Activated B cell treated with CpG ODN at 0.5 μM for 24 hours (primary cell): ENCODE measurements around the gene ZNF541. TPM values are rescaled to one million over a fixed set of nuclear protein-coding genes. Genes with fewer than 3 reads are reported as not detected.

Experiments used
- ATAC-seq: fragments of 200-7000 bp; cut with Tn5 transposase; one replicate; pipeline ENCODE4 v1.10.0; 2021; ENCODE audit warnings: low read depth, mild to moderate bottlenecking, moderate library complexity
- CTCF ChIA-PET: fragments of 350-600 bp; sonication (Branson Sonifier 250); formaldehyde crosslinking; loops from one replicate; lab custom pipeline; 2021; ENCODE audit warnings: antibody characterized with exemption; lab: Charles Lee
- POLR2A ChIA-PET: fragments of 350-600 bp; sonication (Branson Sonifier 250); formaldehyde crosslinking; loops from one replicate; lab custom pipeline; 2021; ENCODE audit warnings: antibody characterized with exemption; lab: Charles Lee
- DNase-seq: peaks from one replicate; pipeline ENCODE4 v3.0.0; 2022
- H3K27ac Mint-ChIP-seq: one replicate; pipeline ENCODE4 v1.8.0; 2020; ENCODE audit warnings: mixed read lengths
- H3K27me3 Mint-ChIP-seq: one replicate; pipeline ENCODE4 v1.8.0; 2021; ENCODE audit warnings: mixed read lengths
- H3K36me3 Mint-ChIP-seq: one replicate; pipeline ENCODE4 v1.8.0; 2021; ENCODE audit warnings: low read depth, mixed read lengths
- H3K4me1 Mint-ChIP-seq: one replicate; pipeline ENCODE4 v1.8.0; 2021; ENCODE audit warnings: mixed read lengths
- H3K4me3 Mint-ChIP-seq: one replicate; pipeline ENCODE4 v1.8.0; 2020; ENCODE audit warnings: mild to moderate bottlenecking, mixed read lengths
- H3K9me3 Mint-ChIP-seq: one replicate; pipeline ENCODE4 v1.8.0; 2020; ENCODE audit warnings: mixed read lengths
- CTCF ChIP-seq: fragments of 200-600 bp; IDR thresholded peaks from one replicate; pipeline ENCODE4 v1.8.0; 2022; ENCODE audit warnings: antibody characterized with exemption, mild to moderate bottlenecking
- intact Hi-C: fragments of 100-400 bp; cut with micrococcal nuclease; formaldehyde crosslinking; loops from one replicate; pipeline ENCODE4 v1.15.1; 2024
- total RNA-seq: library from RNA; stranded (reverse); gene quantifications from 2 replicates; pipeline ENCODE4 v1.2.3, GENCODE V29; 2022

The ZNF541 gene
- total RNA-seq, 1 donor from 2014 or later = not detected

- intact Hi-C loops = no loop called here
- Mint-ChIP-seq H3K36me3 (no peaks in the 10 kb centered on the region), H3K27me3 (peaks cover 31% of the 10 kb centered on the region), H3K4me3 (no peak overlapping the region), H3K4me1 (no peaks in the 10 kb centered on the region), H3K9me3 (peaks cover 3% of the 10 kb centered on the region), H3K27ac (no peak overlapping the region)
- POLR2A ChIA-PET = interaction anchor here (0.6 kb wide), 1 partner anchor 210 kb away, joined by 4 read pairs; the partner anchor contains the start of gene NOP53
- TF ChIP-seq CTCF = no peak
- ATAC-seq (no peak), DNase-seq (no peak)
- CTCF ChIA-PET = no interaction called here
These were observed 38.3 kb downstream of the ZNF541 start for GRCh38 chr19:47534628-47535027.

GRCh38 chr19:47531640-47532387 is 41.1 kb downstream of the ZNF541 start:
- no peak for DNase-seq
- CTCF ChIA-PET = interaction anchor here (1.2 kb wide), 1 partner anchor 29 kb away, joined by 3 read pairs; no protein-coding TSS in a partner anchor
- POLR2A ChIA-PET = no interaction called here
- Mint-ChIP-seq H3K27me3 (peaks cover 23% of the 10 kb centered on the region), H3K36me3 (no peaks in the 10 kb centered on the region), H3K4me1 (no peaks in the 10 kb centered on the region), H3K4me3 (no peak overlapping the region), H3K9me3 (peaks cover 4% of the 10 kb centered on the region), H3K27ac (no peak overlapping the region)
- intact Hi-C loops = no loop called here
- no peak for ATAC-seq
- no peak for TF ChIP-seq CTCF

- POLR2A ChIA-PET = no interaction called here
- no peak for TF ChIP-seq CTCF
- Mint-ChIP-seq H3K4me1 (no peaks in the 10 kb centered on the region), H3K9me3 (peaks cover 4% of the 10 kb centered on the region), H3K4me3 (no peak overlapping the region), H3K27me3 (peaks cover 31% of the 10 kb centered on the region), H3K27ac (no peak overlapping the region), H3K36me3 (no peaks in the 10 kb centered on the region)
- no peak for ATAC-seq
- CTCF ChIA-PET = no interaction called here
- intact Hi-C loops = no loop called here
- no peak for DNase-seq
These were observed 43.8 kb downstream of the ZNF541 start for GRCh38 chr19:47529018-47529742.

GRCh38 chr19:47526798-47527197 is 46.1 kb downstream of the ZNF541 start:
- Mint-ChIP-seq H3K4me3 (no peak overlapping the region), H3K36me3 (no peaks in the 10 kb centered on the region), H3K27ac (no peak overlapping the region), H3K9me3 (peaks cover 4% of the 10 kb centered on the region), H3K4me1 (peaks cover 5% of the 10 kb centered on the region), H3K27me3 (peaks cover 33% of the 10 kb centered on the region)
- POLR2A ChIA-PET = no interaction called here
- intact Hi-C loops = no loop called here
- DNase-seq = no peak
- no peak for TF ChIP-seq CTCF
- CTCF ChIA-PET = no interaction called here
- no peak for ATAC-seq

GRCh38 chr19:47523473-47523872 is 49.5 kb downstream of the ZNF541 start:
- Mint-ChIP-seq H3K4me3 (no peak overlapping the region), H3K9me3 (peaks cover 4% of the 10 kb centered on the region), H3K27me3 (peaks cover 38% of the 10 kb centered on the region), H3K4me1 (peaks cover 23% of the 10 kb centered on the region), H3K36me3 (no peaks in the 10 kb centered on the region), H3K27ac (no peak overlapping the region)
- no peak for DNase-seq
- ChIA-PET CTCF (no interaction called here), POLR2A (no interaction called here)
- no peak for ATAC-seq
- no peak for TF ChIP-seq CTCF
- intact Hi-C loops = no loop called here
